GM08714 (cell line): Measurements from ENCODE around the gene HIP1.
"Not testable (repeated sequence)": the region's sequence is repeated elsewhere in the genome, so short reads cannot be mapped to it uniquely, and the experiment has no call there.

ENCODE experiments used
- H3K4me3 ChIP-seq: fragments of 200-500 bp; sonication (Bioruptor generic); 2 replicates; pipeline ENCODE4 v1.5.1; 2014; ENCODE audit warnings: mild to moderate bottlenecking, low read length, inconsistent platforms
- ZNF274 ChIP-seq: IDR thresholded peaks from 2 replicates; pipeline ENCODE4 v1.6.1; 2012; ENCODE audit warnings: mild to moderate bottlenecking, low read depth, low read length

Gene HIP1

GRCh38 chr7:75596727-75597614 is 141.8 kb downstream of the HIP1 start:
- no peak for TF ChIP-seq ZNF274
- H3K4me3 ChIP-seq = no peak overlapping the region

DNA sequence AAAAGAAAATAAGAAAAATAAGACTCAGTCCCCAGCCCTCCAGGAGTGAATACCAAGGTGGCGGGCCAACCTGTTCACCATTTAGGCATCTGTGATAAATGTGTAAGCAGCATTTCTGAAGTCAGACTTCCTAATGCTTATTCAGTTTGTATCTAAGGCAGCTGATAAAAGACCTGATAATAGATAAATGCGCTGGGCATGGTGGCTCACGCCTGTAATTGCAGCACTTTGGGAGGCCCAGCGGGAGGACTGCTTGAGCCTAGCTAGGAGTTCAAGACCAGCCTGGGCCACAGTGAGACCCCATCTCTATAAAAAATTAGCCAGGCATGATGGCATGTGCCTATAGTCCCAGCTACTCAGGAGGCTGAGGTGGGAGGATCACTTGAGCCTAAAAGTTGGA is 143.0 kb downstream of the HIP1 start:
- no peak overlapping the region for H3K4me3 ChIP-seq
- TF ChIP-seq ZNF274 = no peak

DNA sequence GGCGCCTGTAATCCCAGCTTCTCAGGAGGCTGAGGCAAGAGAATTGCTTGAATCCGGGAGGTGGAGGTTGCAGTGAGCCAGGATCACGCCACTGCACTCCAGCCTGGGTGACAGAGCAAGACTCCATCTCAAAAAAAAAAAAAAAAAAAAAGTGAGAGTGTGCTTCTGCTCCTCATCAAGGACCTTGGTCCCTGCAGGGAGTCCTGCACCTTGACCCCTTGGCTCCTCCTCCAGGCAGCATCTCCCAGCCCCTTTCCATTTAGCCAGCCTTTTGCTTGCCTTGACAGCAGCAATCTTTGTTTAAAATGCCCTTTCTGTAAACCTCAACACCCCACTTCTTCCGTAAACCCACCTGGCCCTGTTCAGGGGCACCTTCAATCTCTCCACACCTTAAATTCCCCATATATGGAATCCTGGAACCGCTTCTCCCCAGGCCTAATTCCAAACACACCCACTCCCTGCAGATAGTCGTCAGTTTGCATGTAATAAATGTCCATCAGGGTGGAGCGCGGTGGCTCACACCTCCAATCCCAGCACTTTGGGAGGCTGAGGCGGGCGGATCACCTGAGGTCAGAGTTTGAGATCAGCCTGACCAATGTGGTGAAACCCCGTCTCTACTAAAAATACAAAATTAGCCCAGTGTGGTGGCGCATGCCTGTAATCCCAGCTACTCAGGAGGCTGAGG is 145.1 kb downstream of the HIP1 start:
- H3K4me3 ChIP-seq = not testable (repeated sequence)

GRCh38 chr7:75591467-75592255 is 147.1 kb downstream of the HIP1 start:
- no peak for TF ChIP-seq ZNF274
- no peak overlapping the region for H3K4me3 ChIP-seq

GRCh38 chr7:75590373-75591005 is 148.3 kb downstream of the HIP1 start:
- H3K4me3 ChIP-seq = no peak overlapping the region
- TF ChIP-seq ZNF274 = no peak

DNA sequence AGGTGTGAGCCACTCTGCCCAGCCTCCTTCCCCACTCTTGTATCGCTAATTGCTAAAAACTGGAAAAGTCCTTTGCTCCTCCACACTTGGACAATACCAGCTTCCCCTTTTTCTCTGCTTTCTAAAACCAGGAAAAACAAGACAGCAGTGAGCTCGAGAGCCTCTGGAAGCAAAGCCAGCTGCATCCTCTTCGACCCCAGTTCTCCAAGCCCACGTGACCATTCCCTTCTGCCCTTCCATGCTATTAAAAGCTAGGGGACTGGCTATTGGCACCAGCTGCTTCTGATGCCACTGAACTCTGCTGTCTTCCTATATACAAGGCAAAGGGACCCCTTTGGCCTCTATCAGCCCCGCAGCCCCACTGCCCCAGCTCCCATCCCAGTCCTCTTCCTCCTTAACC is 154.4 kb downstream of the HIP1 start:
- no peak for TF ChIP-seq ZNF274
- no peak overlapping the region for H3K4me3 ChIP-seq

- no peak for TF ChIP-seq ZNF274
- H3K4me3 ChIP-seq = no peak overlapping the region
Measured at GRCh38 chr7:75583255-75583654, 155.5 kb downstream of the HIP1 start.

- no peak for TF ChIP-seq ZNF274
- no peak overlapping the region for H3K4me3 ChIP-seq
Measured at GRCh38 chr7:75579899-75580298, 158.8 kb downstream of the HIP1 start.

DNA sequence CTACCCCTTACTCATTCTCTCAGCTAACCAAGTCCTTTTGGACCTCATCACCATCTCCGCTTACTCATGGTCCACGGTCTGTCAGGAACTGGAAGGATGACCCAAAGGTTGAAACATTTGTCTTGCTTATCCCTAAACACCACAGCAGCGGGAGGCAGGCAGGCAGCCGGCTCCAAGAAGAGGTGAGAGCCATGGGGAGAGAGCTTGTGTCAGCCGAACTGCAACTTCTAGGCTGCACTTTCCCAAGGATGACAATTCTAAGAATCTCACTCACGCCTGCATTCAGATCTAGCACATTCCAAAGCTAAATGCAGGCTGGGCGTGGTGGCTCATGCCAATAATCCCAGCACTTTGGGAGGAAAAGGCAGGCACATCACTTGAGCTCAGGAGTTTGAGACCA is 160.7 kb downstream of the HIP1 start:
- H3K4me3 ChIP-seq = no peak overlapping the region
- TF ChIP-seq ZNF274 = no peak

GRCh38 chr7:75575488-75576121 is 163.1 kb downstream of the HIP1 start:
- no peak for TF ChIP-seq ZNF274
- no peak overlapping the region for H3K4me3 ChIP-seq

DNA sequence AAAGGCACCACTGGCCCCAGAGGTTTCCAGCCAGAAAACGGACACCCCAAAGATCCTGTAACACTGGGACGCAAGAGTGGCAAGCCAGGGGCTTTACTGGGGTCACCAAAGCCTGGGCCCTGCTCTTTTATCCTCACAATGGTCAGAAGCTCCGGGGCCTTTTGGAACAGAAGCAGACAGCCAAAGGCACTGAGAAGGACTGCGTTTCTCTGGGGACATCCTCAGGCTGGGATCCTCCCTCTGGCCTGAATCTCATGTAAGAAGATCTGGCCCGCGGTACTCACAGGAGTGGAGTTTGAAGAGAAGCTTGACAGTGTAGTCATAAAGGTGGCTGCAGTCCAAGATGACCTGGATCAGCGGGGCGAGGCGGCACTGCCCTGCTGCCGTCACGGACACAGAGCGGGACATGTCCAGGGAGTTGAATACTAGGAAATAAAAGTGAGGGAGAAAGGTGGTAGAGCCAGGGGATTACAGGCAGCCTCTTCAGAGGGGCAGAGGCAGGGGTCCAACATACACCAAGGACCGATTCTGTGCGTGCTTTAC is 165.2 kb downstream of the HIP1 start:
- no peak overlapping the region for H3K4me3 ChIP-seq
- no peak for TF ChIP-seq ZNF274

GRCh38 chr7:75572814-75573213 is 165.9 kb downstream of the HIP1 start:
- no peak overlapping the region for H3K4me3 ChIP-seq
- TF ChIP-seq ZNF274 = no peak

DNA sequence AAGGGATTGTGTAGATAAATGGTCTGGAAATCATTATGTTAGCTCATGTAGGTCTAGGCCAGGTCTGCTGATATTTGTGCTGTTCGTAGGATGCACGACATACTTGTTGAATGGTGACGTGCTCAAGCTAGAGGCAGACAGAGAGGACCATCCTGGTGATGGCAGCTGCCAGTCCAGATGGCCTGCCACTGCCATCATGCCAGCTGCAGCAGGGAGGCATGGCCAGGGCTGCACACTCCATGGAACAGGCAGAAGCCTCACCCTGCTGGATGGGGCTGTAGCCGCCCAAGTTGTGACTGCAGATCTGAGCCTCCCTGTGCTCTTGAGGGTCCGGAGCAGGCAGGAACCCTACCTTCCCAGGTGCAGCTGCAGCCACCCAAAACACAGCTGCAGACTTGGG is 166.3 kb downstream of the HIP1 start:
- TF ChIP-seq ZNF274 = no peak
- no peak overlapping the region for H3K4me3 ChIP-seq
